Esophagus squamous epithelium (tissue), 5 donors: ENCODE data around the gene EXD2. TPM values are rescaled to one million over a fixed set of nuclear protein-coding genes. Genes with fewer than 3 reads are reported as not detected.
A peak's percentile ranks its signal among the peaks of the same experiment; 100 is the strongest.
"Not testable (repeated sequence)": the region's sequence is repeated elsewhere in the genome, so short reads cannot be mapped to it uniquely, and the experiment has no call there.

Source experiments
- DNase-seq: peaks from one replicate; lab custom pipeline; 2025; lab: John Stamatoyannopoulos, UW
- H3K27ac ChIP-seq, 4 donors: fragments of 200-600 bp; sonication (generic); one replicate each; pipeline ENCODE4 v1.5.1; 2016 to 2019; ENCODE audit warnings: mild to moderate bottlenecking in 1 of 4
- H3K27me3 ChIP-seq, 4 donors: fragments of 200-600 bp; sonication (generic); 1 replicate in 3 of 4; 2 replicates in 1 of 4; pipeline versions ENCODE4 v1.5.1 to v1.6.0; 2017 to 2021; ENCODE audit warnings: antibody characterized with exemption in 1 of 4
- H3K36me3 ChIP-seq, 3 donors: fragments of 200-600 bp; sonication (generic); one replicate each; pipeline ENCODE4 v1.5.1; 2016 to 2019
- H3K4me1 ChIP-seq, 3 donors: fragments of 200-600 bp; sonication (generic); one replicate each; pipeline ENCODE4 v1.5.1; 2017 to 2019
- H3K4me3 ChIP-seq, 4 donors: fragments of 200-600 bp; sonication (generic); 1 replicate in 3 of 4; 2 replicates in 1 of 4; pipeline ENCODE4 v1.5.1; 2016 to 2019; ENCODE audit warnings: mild to moderate bottlenecking in 2 of 4, moderate library complexity in 1 of 4
- H3K9me3 ChIP-seq, 3 donors: fragments of 200-600 bp; sonication (generic); one replicate each; pipeline ENCODE4 v1.5.1; 2016 to 2019
- POLR2A ChIP-seq, 4 donors: fragments of 450-650 bp; IDR thresholded peaks; one replicate each; pipeline ENCODE4 v1.6.1; 2017; ENCODE audit warnings: antibody characterized with exemption in 4 of 4, mild to moderate bottlenecking in 4 of 4, moderate library complexity in 3 of 4
- WGBS, 2 donors: methylation state at CpG; one replicate each; pipeline ENCODE4 v1.1.5; 2018; 5-methylcytosine and 5-hydroxymethylcytosine counted together
- intact Hi-C: fragments of 100-400 bp; cut with DNase I; formaldehyde crosslinking; loops from one replicate; pipeline ENCODE4 v1.15.0; 2022
- total RNA-seq, 4 donors: library from RNA; depleted of rRNA; stranded (reverse); fragments of >200 nt; gene quantifications; one replicate each; pipeline ENCODE4 v1.1.0, GENCODE V29; 2016
- TF ChIP-seq, protein P1 (sequence below), 6 experiments: fragments of 450-650 bp in 4 of 6; fragments of 200-600 bp in 2 of 6; sonication (generic) in 2 of 6; IDR thresholded peaks; one replicate each; pipeline ENCODE4 v1.5.1; 2016 to 2019; ENCODE audit warnings: antibody characterized with exemption in 6 of 6, mild to moderate bottlenecking in 4 of 6, moderate library complexity in 4 of 6
- donor health status: DM: yes; HTN: yes; CAD: no.

Gene EXD2
- total RNA-seq, 4 donors from 2014 or later = 12.3 to 22.9 (median 19.9) TPM

DNA sequence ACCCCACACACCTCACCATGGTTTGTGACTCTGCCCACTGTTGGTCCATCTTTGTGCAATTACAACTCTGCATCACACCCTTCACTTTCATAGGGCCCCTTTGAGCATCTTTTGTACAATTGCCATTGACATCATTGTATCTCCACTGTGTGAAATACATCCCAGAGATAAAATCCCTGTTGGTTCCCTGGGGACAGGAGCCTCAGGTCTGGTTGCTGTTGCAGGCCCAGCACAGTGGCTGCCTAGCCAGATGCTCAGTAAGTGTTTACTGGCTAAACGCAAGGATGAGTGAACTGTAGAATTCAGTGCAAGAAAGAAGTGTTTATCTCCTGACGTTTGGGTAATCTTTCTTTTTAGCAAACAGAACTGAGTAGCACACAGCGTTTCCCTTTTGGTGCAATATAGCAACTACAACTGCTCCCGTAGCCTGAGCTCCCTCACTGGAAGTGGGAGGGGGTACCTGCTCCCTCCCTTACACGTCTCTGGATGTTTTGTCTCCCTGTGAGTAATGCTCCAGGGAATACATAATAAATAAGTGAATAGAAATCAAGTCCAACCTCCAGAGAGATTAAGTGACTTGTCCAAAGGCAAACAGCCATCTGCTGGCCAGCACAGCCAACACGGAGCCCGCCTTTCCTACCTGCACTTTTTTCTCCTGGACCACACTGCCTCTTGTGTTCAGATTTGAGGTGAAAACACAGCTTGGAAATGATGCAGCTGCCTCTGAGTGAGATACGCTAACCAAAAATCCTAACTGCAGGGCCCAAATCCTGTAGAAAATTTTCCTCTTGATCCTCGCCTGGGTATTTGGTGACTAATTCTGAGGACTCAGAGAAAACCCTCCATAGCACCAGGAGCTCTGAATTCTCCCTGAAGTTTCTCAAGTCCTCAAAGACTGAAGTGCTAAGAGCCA lies 96.1 kb downstream of the EXD2 start:
- H3K4me3 ChIP-seq = no peak overlapping the region
- no peaks in the 10 kb centered on the region for H3K27me3 ChIP-seq
- peaks cover 0 to 18% (median 0%) of the 10 kb centered on the region in 3 donors for H3K4me1 ChIP-seq
- peak overlapping the region in 3 of 4 donors; percentile 36 to 50 (median 40) for H3K27ac ChIP-seq
- intact Hi-C loops = no loop called here
- no peak for TF ChIP-seq POLR2A (IDR thresholded peaks at IDR 0.05)
- TF ChIP-seq, protein P1, sequence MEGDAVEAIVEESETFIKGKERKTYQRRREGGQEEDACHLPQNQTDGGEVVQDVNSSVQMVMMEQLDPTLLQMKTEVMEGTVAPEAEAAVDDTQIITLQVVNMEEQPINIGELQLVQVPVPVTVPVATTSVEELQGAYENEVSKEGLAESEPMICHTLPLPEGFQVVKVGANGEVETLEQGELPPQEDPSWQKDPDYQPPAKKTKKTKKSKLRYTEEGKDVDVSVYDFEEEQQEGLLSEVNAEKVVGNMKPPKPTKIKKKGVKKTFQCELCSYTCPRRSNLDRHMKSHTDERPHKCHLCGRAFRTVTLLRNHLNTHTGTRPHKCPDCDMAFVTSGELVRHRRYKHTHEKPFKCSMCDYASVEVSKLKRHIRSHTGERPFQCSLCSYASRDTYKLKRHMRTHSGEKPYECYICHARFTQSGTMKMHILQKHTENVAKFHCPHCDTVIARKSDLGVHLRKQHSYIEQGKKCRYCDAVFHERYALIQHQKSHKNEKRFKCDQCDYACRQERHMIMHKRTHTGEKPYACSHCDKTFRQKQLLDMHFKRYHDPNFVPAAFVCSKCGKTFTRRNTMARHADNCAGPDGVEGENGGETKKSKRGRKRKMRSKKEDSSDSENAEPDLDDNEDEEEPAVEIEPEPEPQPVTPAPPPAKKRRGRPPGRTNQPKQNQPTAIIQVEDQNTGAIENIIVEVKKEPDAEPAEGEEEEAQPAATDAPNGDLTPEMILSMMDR (IDR thresholded peaks at IDR 0.05) = no peak
- WGBS, 2 donors = 54 to 57% methylated on average over 7 to 8 of the region's 9 CpGs
- H3K9me3 ChIP-seq = no peaks in the 10 kb centered on the region
- no peak for DNase-seq
- H3K36me3 ChIP-seq = no peaks in the 10 kb centered on the region

DNA sequence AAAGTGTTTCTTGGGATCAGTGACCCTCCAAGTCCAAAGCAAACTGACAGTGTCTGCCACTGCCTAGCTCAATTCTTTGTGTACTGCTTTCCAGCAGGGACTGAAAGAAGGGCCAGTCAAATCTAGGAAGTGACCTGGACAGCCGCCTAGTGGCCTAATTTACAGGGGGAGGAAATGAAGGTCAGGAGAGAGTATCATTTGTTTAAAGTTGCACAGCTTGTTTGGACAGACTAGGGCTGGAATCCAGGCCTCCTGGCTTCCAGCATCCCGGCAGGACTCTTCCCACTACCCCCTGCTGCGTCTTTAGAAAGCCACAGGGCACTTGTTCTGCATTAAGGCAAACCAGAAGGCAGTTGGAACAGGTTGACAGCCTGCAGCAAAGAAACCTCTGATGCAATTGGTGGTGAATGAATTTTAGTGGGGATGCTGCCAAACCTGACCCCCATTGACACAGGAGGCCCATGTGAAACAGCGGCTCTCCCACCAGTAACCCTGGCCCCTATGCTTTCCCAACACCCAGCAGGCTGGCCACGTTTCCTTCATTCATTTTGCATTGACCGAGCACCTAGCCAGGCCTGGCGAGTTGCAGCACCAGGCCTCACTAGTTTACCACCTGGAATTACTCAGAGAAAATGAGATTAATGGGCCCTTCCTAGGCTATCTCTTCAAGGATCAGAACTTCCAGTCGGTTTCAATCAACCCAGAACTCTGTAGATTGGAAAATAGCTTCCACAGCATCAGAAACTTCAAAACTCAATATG lies 96.9 kb downstream of the EXD2 start:
- Histone ChIP-seq H3K4me1 (peaks cover 0 to 18% (median 0%) of the 10 kb centered on the region in 3 donors), H3K9me3 (no peaks in the 10 kb centered on the region), H3K27ac (peak overlapping the region in 3 of 4 donors; percentile 36 to 50 (median 40)), H3K4me3 (no peak overlapping the region), H3K27me3 (no peaks in the 10 kb centered on the region), H3K36me3 (no peaks in the 10 kb centered on the region)
- intact Hi-C loops = no loop called here
- 47 to 71% methylated on average over 3 to 7 of the region's 8 CpGs for WGBS, 2 donors
- TF ChIP-seq, protein P1 (IDR thresholded peaks at IDR 0.05) = peak in 4 of 6 experiments; percentile 15 to 25 (median 24)
- no peak for TF ChIP-seq POLR2A (IDR thresholded peaks at IDR 0.05)
- no peak for DNase-seq

DNA sequence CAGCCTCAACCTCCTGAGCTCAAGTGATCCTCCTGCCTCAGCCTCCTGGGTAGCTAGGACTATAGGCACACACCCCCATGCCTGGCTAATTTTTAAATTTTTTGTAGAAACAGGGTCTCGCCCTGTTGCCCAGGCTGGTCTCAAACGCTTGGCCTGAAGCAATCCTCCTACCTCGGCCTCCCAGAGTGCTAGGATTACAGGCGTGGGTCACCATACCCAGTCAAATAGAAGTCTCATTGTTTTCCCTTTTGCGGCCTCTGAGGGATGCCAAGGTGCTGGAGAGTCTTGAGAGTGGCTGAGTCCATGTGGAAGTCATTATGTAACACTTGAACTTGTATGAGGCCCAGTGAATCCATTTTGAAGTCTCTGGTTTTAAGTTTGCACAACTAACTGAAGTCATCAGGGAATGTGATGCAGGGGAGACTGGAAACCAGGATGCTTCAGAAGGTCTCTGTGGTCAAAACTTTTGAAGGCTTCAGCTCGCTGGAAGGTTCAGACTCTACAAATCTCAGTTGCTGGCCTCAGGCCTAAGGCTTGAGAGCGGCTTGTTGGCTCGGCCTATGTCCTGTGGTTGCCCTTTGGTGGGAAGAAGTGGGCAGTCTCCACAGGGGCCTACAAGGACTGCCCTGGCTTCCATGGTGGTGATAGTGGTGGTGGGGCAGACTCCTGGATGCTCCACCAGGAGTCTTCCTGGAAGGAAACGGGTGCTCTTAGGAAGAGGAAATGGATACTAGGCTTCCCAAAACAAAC lies 97.8 kb downstream of the EXD2 start:
- Histone ChIP-seq H3K9me3 (no peaks in the 10 kb centered on the region), H3K27ac (peak overlapping the region in 1 of 4 donors; percentile 50), H3K4me3 (no peak overlapping the region), H3K27me3 (no peaks in the 10 kb centered on the region), H3K36me3 (no peaks in the 10 kb centered on the region), H3K4me1 (peaks cover 0 to 18% (median 0%) of the 10 kb centered on the region in 3 donors)
- intact Hi-C loops = no loop called here
- 88 to 89% methylated on average over 6 to 7 of the region's 9 CpGs for WGBS, 2 donors
- no peak for DNase-seq
- no peak for TF ChIP-seq POLR2A (IDR thresholded peaks at IDR 0.05)
- TF ChIP-seq, protein P1 (IDR thresholded peaks at IDR 0.05) = no peak

DNA sequence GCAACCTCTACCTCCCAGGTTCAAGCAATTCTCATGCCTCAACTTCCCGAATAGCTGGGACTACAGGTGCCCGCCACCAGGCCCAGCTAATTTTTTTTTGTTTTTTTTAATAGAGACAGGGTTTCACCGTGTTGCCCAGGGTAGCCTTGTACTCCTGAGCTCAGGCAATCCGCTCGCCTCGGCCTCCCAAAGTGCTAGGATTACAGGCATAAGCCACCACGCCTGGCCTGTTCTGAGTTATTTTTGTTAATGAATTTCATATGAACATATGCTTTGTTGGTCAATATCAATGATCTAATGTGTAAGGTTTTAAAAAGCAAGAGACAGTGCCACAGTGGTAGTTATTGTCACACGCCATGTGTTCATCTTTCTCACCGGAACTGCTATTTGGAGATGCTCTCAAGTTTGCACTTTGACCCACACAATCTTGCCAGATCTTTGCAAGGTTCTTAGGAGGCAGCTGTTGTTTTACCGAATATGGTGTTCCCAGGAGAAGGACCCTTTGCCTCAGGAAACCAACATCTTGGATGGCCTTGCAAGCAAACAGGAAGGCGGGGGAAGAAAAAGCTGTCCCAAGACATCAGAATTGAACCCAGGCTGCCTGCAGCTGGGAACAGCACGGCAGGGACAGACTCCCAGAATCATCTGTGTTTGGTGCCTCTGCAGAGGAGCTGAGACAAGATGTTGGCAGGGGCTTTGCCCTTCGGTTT lies 98.7 kb downstream of the EXD2 start:
- intact Hi-C loops = no loop called here
- H3K4me3 ChIP-seq = no peak overlapping the region
- 79 to 85% methylated on average over 13 of the region's 13 CpGs for WGBS, 2 donors
- peak overlapping the region in 1 of 4 donors; percentile 14 for H3K27ac ChIP-seq
- no peak for TF ChIP-seq POLR2A (IDR thresholded peaks at IDR 0.05)
- TF ChIP-seq, protein P1 (IDR thresholded peaks at IDR 0.05) = no peak
- DNase-seq = no peak
- no peaks in the 10 kb centered on the region for H3K9me3 ChIP-seq
- no peaks in the 10 kb centered on the region for H3K36me3 ChIP-seq
- peaks cover 0 to 18% (median 0%) of the 10 kb centered on the region in 3 donors for H3K4me1 ChIP-seq
- peaks cover 0 to 4% (median 0%) of the 10 kb centered on the region in 4 donors for H3K27me3 ChIP-seq

DNA sequence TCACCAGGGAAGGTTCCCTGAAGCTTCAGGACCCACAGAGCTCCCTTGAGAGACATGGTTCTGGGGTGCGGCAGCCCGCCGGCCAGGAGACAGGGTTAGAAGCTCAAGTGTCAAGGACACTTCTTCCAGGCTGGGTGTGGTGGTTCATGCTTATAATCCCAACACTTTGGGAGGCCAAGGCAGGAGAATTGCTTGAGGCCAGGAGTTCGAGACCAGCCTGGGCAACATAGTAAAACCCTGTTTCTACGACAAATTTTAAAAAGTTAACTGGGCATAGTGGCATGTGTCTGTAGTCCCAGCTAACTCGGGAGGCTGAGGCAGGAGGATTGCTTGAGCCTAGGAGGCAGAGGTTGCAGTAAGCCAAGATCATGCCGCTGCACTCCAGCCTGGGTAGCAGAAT lies 99.6 kb downstream of the EXD2 start:
- H3K4me1 ChIP-seq = peaks cover 0 to 18% (median 0%) of the 10 kb centered on the region in 3 donors
- WGBS, 2 donors = 84 to 100% methylated on average over 4 of the region's 7 CpGs
- H3K27ac ChIP-seq = peak overlapping the region in 1 of 4 donors; percentile 14
- H3K9me3 ChIP-seq, H3K36me3 ChIP-seq, H3K4me3 ChIP-seq, DNase-seq, intact Hi-C loops, H3K27me3 ChIP-seq: not testable (repeated sequence)
